Left ventricle myocardium inferior (tissue), 1 donor: Measurements from ENCODE around the gene ZNF709. TPM values are rescaled to one million over a fixed set of nuclear protein-coding genes. Genes with fewer than 3 reads are reported as not detected.
"Not testable (repeated sequence)": the region's sequence is repeated elsewhere in the genome, so short reads cannot be mapped to it uniquely, and the experiment has no call there.

Experiments
- DNase-seq: peaks from one replicate; pipeline ENCODE4 v3.0.0-alpha.2; 2020
- H3K27ac ChIP-seq: fragments of 200-600 bp; replicated peaks from 2 replicates; pipeline ENCODE4 v1.8.0; 2021
- H3K27me3 ChIP-seq: fragments of 200-600 bp; 2 replicates; pipeline ENCODE4 v1.8.0; 2021; ENCODE audit warnings: low read depth
- H3K36me3 ChIP-seq: fragments of 200-600 bp; 2 replicates; pipeline ENCODE4 v1.8.0; 2021
- H3K4me1 ChIP-seq: fragments of 200-600 bp; 2 replicates; pipeline ENCODE4 v1.8.0; 2021
- H3K4me3 ChIP-seq: fragments of 200-600 bp; 2 replicates; pipeline ENCODE4 v1.8.0; 2021; ENCODE audit warnings: mild to moderate bottlenecking, moderate library complexity
- H3K9me3 ChIP-seq: fragments of 200-600 bp; replicated peaks from 2 replicates; pipeline ENCODE4 v1.8.0; 2021
- intact Hi-C: fragments of 100-400 bp; cut with micrococcal nuclease; formaldehyde crosslinking; loops from one replicate; pipeline ENCODE4 v1.11.0; 2022
- total RNA-seq: library from RNA; stranded (reverse); fragmentation: NEBNext Ultra II Directional; extraction: Animal tissue kit (Norgen Biotek cat#: 25700); gene quantifications from one replicate; pipeline ENCODE4 v1.2.1, GENCODE V29; 2021
- TF ChIP-seq, protein P1 (sequence below): fragments of 200-600 bp; IDR thresholded peaks from 2 replicates; pipeline ENCODE4 v1.8.0; 2021; ENCODE audit warnings: antibody characterized with exemption, mild to moderate bottlenecking, borderline replicate concordance
- donor health status: DM: no; HTN: yes; CAD: no; lungs with severe emphysema.

The ZNF709 gene
- total RNA-seq, 1 donor from 2014 or later, result 1.1 TPM

DNA sequence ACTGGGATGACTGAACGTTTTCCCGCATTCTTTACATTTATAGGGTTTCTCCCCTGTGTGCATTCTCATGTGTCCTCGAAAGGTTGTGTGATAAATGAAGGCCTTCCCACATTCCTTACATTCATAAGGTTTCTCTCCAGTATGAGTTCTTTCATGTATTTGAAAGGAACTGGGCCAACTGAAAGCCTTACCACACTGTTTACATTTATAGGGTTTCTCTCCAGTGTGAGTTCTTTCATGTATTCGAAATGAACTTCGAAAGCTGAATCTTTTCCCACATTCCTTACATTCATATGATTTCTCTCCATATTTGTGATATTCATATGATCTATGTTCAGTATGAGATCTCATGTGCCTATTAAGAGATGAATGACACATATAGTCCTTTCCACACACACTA lies 19.4 kb downstream of the ZNF709 start:
- TF ChIP-seq, protein P1, sequence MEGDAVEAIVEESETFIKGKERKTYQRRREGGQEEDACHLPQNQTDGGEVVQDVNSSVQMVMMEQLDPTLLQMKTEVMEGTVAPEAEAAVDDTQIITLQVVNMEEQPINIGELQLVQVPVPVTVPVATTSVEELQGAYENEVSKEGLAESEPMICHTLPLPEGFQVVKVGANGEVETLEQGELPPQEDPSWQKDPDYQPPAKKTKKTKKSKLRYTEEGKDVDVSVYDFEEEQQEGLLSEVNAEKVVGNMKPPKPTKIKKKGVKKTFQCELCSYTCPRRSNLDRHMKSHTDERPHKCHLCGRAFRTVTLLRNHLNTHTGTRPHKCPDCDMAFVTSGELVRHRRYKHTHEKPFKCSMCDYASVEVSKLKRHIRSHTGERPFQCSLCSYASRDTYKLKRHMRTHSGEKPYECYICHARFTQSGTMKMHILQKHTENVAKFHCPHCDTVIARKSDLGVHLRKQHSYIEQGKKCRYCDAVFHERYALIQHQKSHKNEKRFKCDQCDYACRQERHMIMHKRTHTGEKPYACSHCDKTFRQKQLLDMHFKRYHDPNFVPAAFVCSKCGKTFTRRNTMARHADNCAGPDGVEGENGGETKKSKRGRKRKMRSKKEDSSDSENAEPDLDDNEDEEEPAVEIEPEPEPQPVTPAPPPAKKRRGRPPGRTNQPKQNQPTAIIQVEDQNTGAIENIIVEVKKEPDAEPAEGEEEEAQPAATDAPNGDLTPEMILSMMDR, result no peak
- DNase-seq, result no peak
- H3K27me3 ChIP-seq, result no peaks in the 10 kb centered on the region
- H3K27ac ChIP-seq, result no peak overlapping the region
- no peak overlapping the region for H3K4me3 ChIP-seq
- intact Hi-C loops, result no loop called here
- H3K9me3 ChIP-seq, result peaks cover 94% of the 10 kb centered on the region
- H3K4me1 ChIP-seq, result no peaks in the 10 kb centered on the region
- peaks cover 67% of the 10 kb centered on the region for H3K36me3 ChIP-seq

DNA sequence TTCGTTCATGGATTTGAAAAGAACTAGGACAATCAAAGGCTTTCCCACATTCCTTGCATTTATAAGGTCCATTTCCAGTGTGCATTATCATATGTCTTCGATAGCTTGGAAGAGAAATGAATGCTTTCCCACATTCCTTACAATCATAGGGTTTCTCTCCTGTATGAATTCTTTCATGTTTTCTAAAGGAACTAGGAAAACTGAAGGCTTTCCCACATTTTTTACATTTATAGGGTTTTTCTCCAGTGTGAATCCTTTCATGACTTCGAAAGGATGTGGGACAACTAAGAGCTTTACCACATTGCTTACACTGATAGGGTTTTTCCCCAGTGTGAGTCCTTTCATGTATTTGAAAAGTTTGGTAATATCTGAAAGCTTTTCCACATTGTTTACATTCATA lies 19.8 kb downstream of the ZNF709 start:
- Histone ChIP-seq H3K27me3 (no peaks in the 10 kb centered on the region), H3K4me1 (no peaks in the 10 kb centered on the region), H3K36me3 (peaks cover 62% of the 10 kb centered on the region), H3K4me3 (no peak overlapping the region), H3K9me3 (peaks cover 94% of the 10 kb centered on the region), H3K27ac (no peak overlapping the region)
- intact Hi-C loops, result no loop called here
- TF ChIP-seq, protein P1, result no peak
- DNase-seq, result no peak

DNA sequence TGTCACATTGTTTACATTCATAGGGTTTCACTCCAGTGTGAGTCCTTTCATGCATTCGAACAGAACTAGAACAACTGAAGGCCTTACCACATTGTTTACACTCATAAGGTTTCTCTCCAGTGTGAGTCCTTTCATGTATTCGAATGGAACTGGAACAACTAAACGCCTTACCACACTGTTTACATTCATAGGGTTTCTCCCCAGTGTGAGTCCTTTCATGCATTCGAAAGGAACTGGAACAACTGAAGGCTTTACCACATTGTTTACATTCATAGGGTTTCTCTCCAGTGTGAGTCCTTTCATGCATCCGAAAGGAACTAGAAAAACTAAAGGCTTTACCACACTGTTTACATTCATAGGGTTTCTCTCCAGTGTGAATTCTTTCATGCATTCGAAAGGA lies 20.5 kb downstream of the ZNF709 start:
- H3K4me3 ChIP-seq, H3K27me3 ChIP-seq, intact Hi-C loops, H3K4me1 ChIP-seq, H3K27ac ChIP-seq, DNase-seq: not testable (repeated sequence)
- H3K9me3 ChIP-seq, result peaks cover 95% of the 10 kb centered on the region
- H3K36me3 ChIP-seq, result peaks cover 60% of the 10 kb centered on the region

DNA sequence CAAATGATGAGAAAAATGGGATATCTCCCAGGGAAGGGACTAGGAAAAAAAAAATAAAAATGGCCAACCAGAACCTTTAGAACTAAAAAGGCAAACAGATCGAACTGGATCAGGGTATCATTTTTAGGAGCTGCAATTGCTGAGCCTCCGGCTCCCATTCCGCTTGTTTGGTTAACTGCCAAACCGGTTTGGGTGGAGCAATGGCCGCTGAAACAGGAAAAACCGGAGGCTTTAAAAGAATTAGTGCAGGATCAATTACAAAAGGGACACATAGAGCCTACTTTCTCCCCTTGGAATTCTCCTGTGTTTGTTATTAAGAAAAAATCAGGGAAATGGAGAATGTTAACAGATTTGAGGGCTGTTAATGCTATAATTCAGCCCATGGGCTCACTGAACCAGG lies 31.1 kb downstream of the ZNF709 start:
- Histone ChIP-seq H3K4me1 (no peaks in the 10 kb centered on the region), H3K27ac (peak overlapping the region; percentile 64), H3K36me3 (peaks cover 7% of the 10 kb centered on the region), H3K27me3 (no peaks in the 10 kb centered on the region), H3K4me3 (no peak overlapping the region), H3K9me3 (peaks cover 49% of the 10 kb centered on the region)
- intact Hi-C loops, result no loop called here
- no peak for DNase-seq
- TF ChIP-seq, protein P1, result no peak

DNA sequence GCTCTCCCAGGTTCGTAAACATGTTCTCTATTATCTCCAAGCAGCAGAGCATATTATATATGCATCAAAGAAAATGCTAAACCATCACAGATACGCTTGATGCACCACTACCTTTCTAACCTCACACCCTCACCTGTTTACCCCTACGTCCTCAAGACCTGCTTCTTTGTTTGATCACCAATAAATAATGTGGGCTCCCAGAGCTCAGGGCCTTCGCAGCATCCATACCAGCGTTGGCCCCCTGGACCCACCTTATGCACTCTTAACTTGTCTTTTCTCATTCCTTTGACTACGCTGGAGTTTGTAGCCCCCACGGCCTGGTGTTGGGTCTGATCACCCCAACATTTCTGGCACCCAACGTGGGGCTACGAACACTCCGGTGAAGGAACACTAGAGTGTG lies 33.8 kb downstream of the ZNF709 start:
- intact Hi-C loops, result no loop called here
- peaks cover 37% of the 10 kb centered on the region for H3K9me3 ChIP-seq
- H3K4me3 ChIP-seq, result no peak overlapping the region
- H3K27me3 ChIP-seq, result no peaks in the 10 kb centered on the region
- TF ChIP-seq, protein P1, result no peak
- no peak for DNase-seq
- H3K36me3 ChIP-seq, result peaks cover 4% of the 10 kb centered on the region
- H3K27ac ChIP-seq, result no peak overlapping the region
- no peaks in the 10 kb centered on the region for H3K4me1 ChIP-seq

DNA sequence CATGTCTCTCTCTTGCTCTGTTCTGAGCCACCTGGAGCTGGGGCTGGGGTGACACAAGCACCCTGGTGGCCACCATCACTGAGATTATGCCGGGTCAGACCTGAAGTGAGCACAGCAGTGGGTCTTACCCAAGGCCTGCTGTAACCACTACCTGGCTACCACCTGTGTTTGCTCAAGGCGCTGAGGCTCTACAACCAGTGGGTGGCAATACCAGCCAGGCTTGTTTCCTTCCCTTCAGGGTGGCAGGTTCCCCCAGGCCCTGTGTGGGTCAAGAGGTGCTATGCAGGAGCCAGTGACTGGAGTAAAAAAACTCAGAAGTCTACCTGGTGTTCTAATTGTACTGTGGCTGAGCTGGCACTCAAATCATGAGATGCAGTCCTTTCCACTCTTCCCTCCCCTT lies 35.8 kb downstream of the ZNF709 start:
- no peaks in the 10 kb centered on the region for H3K4me1 ChIP-seq
- peaks cover 50% of the 10 kb centered on the region for H3K9me3 ChIP-seq
- H3K36me3 ChIP-seq, result peaks cover 4% of the 10 kb centered on the region
- TF ChIP-seq, protein P1, result no peak
- H3K4me3 ChIP-seq, result no peak overlapping the region
- H3K27ac ChIP-seq, result no peak overlapping the region
- DNase-seq, result no peak
- intact Hi-C loops, result no loop called here
- H3K27me3 ChIP-seq, result no peaks in the 10 kb centered on the region
